Activated naive CD4-positive, alpha-beta T cell treated with Interleukin-2 at 50 U/mL for 16 hours (primary cell): ENCODE data around the gene GPAM.
"Not testable (repeated sequence)": the region's sequence is repeated elsewhere in the genome, so short reads cannot be mapped to it uniquely, and the experiment has no call there.

ENCODE experiments used
- DNase-seq: peaks from one replicate; pipeline ENCODE4 v3.0.0-alpha.2; 2020

Gene GPAM

GRCh38 chr10:112215342-112215774, 31.8 kb upstream of the GPAM start:
- no peak for DNase-seq

DNA sequence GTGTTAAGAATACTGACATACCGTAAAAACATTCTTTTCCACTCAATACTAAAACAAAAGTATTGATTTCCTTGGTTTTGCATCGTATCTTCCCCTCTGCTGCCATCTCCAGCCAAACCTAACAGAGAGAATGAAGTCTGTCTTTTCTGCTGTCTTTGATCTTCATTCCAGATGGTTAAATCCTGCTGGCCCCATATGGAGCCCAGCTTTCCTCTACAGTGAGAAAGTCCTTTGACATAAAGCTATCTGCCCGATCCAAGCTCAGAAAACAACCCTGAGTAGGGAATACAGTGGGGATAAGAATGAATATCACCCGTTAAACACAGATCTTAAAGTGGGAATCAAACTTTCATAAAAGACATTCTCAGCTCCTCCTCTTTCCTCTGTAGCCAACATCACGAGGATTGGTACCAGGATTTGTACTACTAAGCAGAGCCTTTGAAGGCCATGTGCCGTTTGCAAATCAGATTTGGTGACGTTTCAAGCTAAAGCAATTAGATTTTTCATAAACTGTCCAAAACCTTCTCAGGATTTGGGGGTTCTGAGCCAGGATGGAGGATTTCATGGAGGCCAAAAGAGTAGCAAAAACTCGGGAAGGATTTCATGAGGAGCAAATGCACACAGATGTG, 30.8 kb upstream of the GPAM start:
- DNase-seq, result no peak

DNA sequence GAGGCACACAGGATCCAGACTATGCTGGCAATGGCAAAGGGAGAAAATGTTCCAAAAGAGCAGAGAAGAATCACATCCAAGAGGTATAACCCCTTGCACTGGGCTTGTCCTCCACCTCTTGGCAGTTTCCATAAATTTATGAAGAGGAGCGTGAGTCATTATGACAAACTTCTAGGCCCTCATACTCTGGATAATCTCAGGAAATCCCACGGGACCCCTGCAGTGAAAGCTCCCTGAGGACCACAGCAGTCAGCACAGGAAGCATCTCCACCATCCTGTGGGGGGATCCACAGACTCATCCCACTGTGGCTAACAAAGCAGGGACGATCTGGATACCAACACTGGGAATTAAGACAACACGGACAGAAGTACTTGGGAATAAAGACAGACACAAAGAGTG, 30.3 kb upstream of the GPAM start:
- no peak for DNase-seq

DNA sequence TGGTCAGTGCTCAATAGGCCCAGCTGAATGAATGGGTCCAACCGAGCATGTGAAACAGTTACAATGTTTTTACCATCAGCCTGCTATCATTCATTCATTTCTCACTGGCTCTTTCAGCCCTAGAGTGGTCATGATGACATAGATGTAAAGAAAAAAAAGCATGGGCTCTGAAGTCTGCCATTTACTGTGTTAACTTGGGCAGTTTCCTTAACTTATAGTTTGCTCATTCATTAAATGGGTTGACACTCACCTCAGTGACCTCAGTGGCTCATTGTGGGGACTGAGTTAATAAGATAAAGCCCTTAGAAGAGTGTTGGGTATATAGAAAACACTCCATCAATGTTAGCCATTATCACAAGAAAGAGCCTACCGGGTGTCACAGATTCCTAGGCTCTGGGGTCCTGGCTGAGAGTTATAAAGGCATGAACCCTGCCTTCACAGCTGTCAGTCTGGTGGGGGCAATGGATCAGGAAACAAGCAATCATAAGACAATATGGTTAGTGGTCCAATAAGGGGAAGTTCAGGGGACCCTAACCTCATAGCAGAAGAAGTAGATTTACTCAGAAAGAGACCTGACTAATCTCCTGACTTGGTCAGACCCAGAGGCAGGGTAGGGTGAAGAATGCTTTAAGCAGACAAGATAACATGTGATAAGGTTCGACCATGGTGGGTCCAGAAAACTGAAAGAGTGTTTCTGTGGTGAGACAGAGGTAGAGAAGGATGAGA, 29.7 kb upstream of the GPAM start:
- no peak for DNase-seq

DNA sequence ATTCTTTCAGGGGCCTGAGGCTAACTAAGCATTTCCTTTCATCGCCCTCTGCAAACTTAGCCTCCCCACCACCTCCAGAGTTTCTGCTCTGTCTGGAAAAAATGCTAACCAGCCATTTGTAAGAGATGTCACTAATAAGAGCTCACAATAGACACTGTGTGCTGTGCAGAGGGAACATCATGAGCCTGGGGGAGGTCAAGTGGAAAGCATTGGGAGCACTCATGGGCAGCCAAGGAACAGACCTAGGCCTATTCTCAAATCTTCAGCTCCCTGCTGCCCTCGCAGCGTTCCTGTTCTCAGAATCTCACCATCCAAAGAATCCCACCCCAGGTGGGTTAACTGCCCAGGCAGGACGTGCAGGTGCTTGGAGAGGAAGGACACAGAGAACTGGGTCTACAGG, 27.1 kb upstream of the GPAM start:
- no peak for DNase-seq

GRCh38 chr10:112209684-112210131, 26.1 kb upstream of the GPAM start:
- DNase-seq, result no peak

- DNase-seq, result no peak
Measured at GRCh38 chr10:112208997-112209396, 25.4 kb upstream of the GPAM start.

GRCh38 chr10:112208292-112208691, 24.7 kb upstream of the GPAM start:
- DNase-seq, result no peak

DNA sequence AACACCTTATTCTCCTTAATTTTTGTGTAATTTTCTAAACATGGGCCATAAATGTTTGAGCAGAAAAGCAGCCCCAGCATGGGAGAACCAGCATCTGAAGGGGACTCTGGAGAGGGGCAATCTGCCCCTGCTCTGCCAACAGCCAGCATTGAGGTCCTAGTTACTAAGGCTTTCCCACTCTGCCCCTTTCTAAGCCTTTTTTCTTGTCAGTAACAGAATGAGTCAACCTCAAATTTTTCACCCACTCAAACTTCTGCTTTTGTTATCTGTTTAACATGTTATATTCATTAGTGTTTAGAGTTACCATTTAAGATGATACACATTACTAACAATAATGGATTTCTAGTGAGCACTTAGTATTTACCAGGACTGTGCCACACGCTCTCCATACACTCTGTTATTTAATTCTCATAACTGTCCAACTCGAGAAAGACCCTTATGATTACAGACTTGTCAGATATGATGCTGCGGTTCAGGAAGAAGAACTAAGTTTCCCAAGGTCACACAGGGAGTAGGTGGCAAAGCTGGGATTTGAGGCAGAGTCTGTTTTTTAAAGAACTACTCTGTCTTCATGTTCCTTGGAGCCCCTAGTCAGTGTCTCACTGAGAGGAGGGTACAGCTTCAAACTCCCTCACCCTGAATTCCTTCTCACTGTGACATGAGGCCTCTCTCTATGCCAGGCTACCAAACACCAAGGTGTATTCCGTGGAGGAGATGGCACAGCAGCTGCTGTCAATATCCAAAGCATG, 19.9 kb upstream of the GPAM start:
- no peak for DNase-seq

- DNase-seq, result no peak
Measured at GRCh38 chr10:112202561-112203241, 19.1 kb upstream of the GPAM start.

DNA sequence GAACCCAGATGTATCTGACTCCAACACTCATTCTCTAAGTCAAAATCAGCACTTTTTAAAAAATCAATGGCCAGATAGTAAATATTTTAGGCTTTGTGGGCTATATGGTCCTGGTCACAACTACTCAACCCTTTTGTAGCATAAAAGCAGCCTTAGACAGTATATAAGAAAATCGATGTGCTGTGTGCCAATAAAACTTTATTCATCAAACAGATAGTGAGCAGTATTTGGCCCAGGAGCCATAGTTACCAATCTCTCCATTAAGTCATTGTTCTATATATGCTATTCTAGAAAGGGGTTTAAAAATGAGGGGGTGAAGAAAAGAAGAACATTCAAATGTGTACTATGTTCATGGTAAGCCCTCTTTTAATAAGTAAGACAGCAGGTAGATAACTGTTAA, 18.5 kb upstream of the GPAM start:
- DNase-seq, result no peak

- DNase-seq, result no peak
Measured at GRCh38 chr10:112201334-112201733, 17.8 kb upstream of the GPAM start.

DNA sequence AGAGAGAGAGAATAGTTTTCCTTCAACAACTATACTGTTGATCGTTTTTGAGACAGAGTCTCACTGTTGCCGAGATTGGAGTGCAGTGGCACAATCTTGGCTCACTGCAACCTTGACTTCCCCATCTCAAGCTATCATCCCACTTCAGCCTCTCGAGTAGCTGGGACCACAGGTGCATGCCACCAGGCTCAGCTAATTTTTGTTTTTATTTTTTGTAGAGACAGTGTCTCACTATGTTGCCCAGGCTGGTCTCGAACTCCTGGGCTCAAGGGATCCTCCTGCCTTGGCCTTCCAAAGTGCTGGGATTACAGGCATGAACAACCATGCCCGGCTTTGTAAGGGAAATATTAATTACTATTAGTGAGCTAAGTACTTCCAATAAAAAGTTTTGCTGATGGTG, 16.7 kb upstream of the GPAM start:
- DNase-seq, result not testable (repeated sequence)

GRCh38 chr10:112197662-112198061, 14.1 kb upstream of the GPAM start:
- DNase-seq, result not testable (repeated sequence)

GRCh38 chr10:112195224-112195623, 11.7 kb upstream of the GPAM start:
- no peak for DNase-seq

DNA sequence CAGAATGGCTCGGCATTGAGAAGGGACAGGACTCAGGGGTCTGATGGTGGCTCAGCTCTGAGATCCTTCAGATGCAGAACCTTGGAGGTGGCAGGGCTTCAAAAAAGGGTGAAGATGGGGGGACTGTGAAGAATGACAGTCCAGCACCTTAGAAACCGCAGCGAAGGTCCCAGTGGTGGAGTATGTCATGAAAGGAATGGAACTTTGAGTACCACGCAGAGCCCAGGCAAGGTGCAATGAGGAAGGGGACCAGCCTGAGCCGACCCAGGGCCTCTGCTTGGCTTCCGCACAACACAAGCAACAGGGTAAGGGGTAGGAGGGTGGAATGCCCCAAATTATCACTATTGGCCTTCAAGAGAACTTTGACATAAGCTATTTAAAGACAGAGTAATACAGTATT, 8.2 kb upstream of the GPAM start:
- no peak for DNase-seq

DNA sequence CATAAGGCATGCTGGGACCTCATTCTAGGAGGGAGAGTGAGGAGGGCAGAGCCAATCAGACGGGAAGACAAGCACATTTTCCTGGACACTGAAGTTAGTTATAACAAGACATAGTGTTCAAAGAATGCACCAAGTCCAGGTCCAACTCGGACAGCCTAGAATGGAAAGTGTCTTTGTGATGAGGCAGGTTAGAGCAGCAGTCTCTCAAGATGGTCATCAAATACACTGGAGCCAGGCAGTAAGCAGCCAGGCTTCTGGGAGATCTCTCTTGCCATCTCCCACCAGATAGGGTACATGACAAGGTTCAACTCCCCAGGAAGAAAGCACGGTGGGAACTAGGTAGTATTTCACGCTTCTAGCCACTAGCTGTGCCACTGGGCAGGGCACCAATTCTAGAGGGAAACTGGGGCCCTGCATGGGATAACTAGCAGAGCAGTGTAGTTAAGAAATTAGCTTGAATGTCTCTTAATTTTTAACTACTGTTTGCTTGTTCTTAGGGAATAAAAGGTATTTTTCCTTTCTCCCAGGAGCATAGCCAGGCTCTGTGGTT, 7.6 kb upstream of the GPAM start:
- no peak for DNase-seq

DNA sequence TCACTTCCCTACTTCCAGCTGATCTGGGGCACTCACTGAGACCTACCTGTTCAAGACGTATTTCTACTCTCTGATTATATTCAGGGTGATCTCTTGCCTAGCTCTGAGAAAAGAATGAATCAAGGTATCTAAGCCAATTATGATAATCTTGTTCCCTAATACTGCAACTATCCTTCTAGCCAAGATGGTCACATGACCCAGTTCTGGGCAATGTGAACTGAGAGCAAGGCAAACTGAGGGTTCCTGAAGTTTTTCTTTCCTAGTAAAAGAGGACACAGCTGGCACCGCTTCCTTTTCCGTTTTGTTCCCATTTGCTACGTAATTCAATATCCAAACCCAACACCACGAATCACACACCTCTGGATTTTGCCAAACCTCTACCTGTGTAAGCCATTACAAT, 5.9 kb upstream of the GPAM start:
- no peak for DNase-seq

GRCh38 chr10:112187527-112187926, 4.0 kb upstream of the GPAM start:
- DNase-seq, result no peak

GRCh38 chr10:112185959-112186358, 2.4 kb upstream of the GPAM start:
- no peak for DNase-seq

GRCh38 chr10:112184379-112184778, 814 bp upstream of the GPAM start:
- DNase-seq, result no peak

GRCh38 chr10:112184052-112184371, 447 bp upstream of the GPAM start:
- DNase-seq, result no peak

GRCh38 chr10:112182784-112183328, 709 bp downstream of the GPAM start:
- no peak for DNase-seq
